OCI-LY7 (cell line): Measurements from ENCODE around the gene BDKRB1. TPM values are rescaled to one million over a fixed set of nuclear protein-coding genes. Genes with fewer than 3 reads are reported as not detected.

Source experiments
- BruUV-seq: library from RNA; stranded (reverse); fragments of 400-500 nt; replicated peaks from 2 replicates; lab custom pipeline; 2021; lab: Mats Ljungman, UMichigan
- CTCF ChIA-PET: fragments of 300-600 bp; sonication (Branson Sonifier 250); formaldehyde crosslinking; loops from one replicate; lab custom pipeline; 2022; ENCODE audit warnings: antibody characterized with exemption; ENCODE audit not compliant: unreplicated experiment; lab: Charles Lee
- POLR2A ChIA-PET: fragments of 300-600 bp; sonication (Branson Sonifier 250); formaldehyde crosslinking; loops from one replicate; lab custom pipeline; 2022; ENCODE audit warnings: antibody characterized with exemption; lab: Charles Lee
- DNase-seq: peaks from one replicate; pipeline ENCODE4 v3.0.0-alpha.2; 2015; ENCODE audit warnings: low spot score
- H2AFZ ChIP-seq: fragments of 200-600 bp; sonication (generic), shearing (Covaris generic); 2 replicates; pipeline ENCODE4 v1.6.1; 2014; ENCODE audit warnings: mild to moderate bottlenecking, antibody characterized with exemption, low read length, moderate library complexity
- H3K27ac ChIP-seq: fragments of 200-600 bp; sonication (generic); 2 replicates; pipeline ENCODE4 v1.5.1; 2014; ENCODE audit warnings: mixed run types, low read depth, mild to moderate bottlenecking, moderate library complexity, low read length, inconsistent platforms; ENCODE audit not compliant: poor library complexity, severe bottlenecking
- H3K36me3 ChIP-seq: fragments of 200-600 bp; sonication (generic); 2 replicates; pipeline ENCODE4 v1.6.1; 2014; ENCODE audit warnings: mild to moderate bottlenecking, antibody characterized with exemption, low read length, moderate library complexity, mixed read lengths; ENCODE audit not compliant: insufficient read depth
- H3K4me1 ChIP-seq: fragments of 200-600 bp; sonication (generic); 2 replicates; pipeline ENCODE4 v1.5.1; 2014; ENCODE audit warnings: mild to moderate bottlenecking, low read length; ENCODE audit not compliant: insufficient read depth, poor library complexity, severe bottlenecking
- H3K4me2 ChIP-seq: fragments of 200-600 bp; sonication (generic); 2 replicates; pipeline ENCODE4 v1.6.1; 2014; ENCODE audit warnings: mild to moderate bottlenecking, low read length
- H3K4me3 ChIP-seq: fragments of 200-600 bp; sonication (generic); 2 replicates; pipeline ENCODE4 v1.5.1; 2014; ENCODE audit warnings: mild to moderate bottlenecking, low read depth, low read length; ENCODE audit not compliant: poor library complexity, severe bottlenecking
- H3K79me2 ChIP-seq: fragments of 200-600 bp; sonication (generic); 2 replicates; pipeline ENCODE4 v1.6.1; 2016; ENCODE audit warnings: low read depth, mild to moderate bottlenecking, low read length, moderate library complexity, mixed read lengths; ENCODE audit not compliant: insufficient read depth
- H3K9me2 ChIP-seq: fragments of 200-600 bp; sonication (generic); 2 replicates; pipeline ENCODE4 v1.6.1; 2016; ENCODE audit warnings: mild to moderate bottlenecking, low read length, mixed read lengths; ENCODE audit not compliant: insufficient read depth
- H3K9me3 ChIP-seq: fragments of 200-600 bp; sonication (generic); 2 replicates; pipeline ENCODE4 v1.6.1; 2014; ENCODE audit warnings: mild to moderate bottlenecking, mixed run types, low read length, mixed read lengths
- H4K20me1 ChIP-seq: fragments of 200-600 bp; sonication (generic); 2 replicates; pipeline ENCODE4 v1.6.1; 2014; ENCODE audit warnings: mild to moderate bottlenecking, antibody characterized with exemption, low read length, moderate library complexity, mixed read lengths; ENCODE audit not compliant: insufficient read depth
- EZH2phosphoT487 ChIP-seq: fragments of 200-600 bp; sonication (generic); IDR thresholded peaks from 2 replicates; pipeline ENCODE4 v1.6.1; 2018; ENCODE audit warnings: low read depth, borderline replicate concordance, mild to moderate bottlenecking, mixed run types, antibody characterized with exemption, low read length, moderate library complexity, mixed read lengths
- intact Hi-C: fragments of 100-400 bp; cut with micrococcal nuclease; formaldehyde crosslinking; loops from one replicate; pipeline ENCODE4 v1.10.0; 2022; ENCODE audit not compliant: unreplicated experiment
- total RNA-seq, 2 experiments: library from RNA; depleted of rRNA in 1 of 2; stranded (reverse); fragments of >200 nt in 1 of 2; shearing (Covaris generic) in 1 of 2; gene quantifications; 2 replicates each; pipeline ENCODE4 v1.2.3, GENCODE V29; 2014 to 2022
- TF ChIP-seq, protein P1 (sequence below): fragments of 200-600 bp; sonication (generic); conservative IDR thresholded peaks from 2 replicates; pipeline ENCODE4 v1.5.1; 2014; ENCODE audit warnings: mild to moderate bottlenecking, antibody characterized with exemption, low read length, moderate library complexity, mixed read lengths

Gene BDKRB1
- total RNA-seq, 2 experiments from 2014 or later, result not detected

DNA sequence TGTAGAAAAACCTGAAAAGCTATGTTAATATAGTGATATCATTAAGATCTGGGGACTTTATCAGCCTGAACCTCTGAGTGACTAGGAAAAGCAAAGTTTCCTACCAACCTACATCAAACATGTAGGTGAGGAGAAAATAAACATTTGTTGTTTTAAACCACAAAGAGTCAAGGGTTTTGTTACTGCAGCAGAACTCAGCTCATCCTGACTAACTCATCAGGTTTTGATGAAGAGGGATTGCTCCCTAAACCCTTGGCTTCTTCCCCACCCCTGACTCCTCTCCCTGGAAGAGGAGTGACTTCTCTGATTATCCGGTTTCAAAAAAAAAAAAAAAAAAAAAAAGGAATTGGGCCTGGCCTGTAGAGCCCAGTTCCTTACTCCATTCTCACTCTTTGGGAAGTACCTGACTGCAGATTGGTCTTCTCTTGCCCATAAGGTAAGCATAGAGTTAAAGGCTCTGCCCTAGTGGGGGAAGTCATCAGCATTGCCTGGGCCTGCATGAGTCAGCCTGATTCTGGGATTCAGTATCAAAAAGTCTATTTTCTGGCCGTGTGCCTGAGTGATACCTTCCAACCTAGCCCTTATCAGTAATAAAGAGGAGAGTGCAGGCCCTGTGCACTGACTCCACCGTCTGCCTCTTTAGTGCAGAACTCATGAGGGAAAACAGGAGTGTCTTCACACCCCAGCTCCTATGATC, 16.9 kb downstream of the BDKRB1 start:
- Histone ChIP-seq H3K9me3 (peaks cover 5% of the 10 kb centered on the region; the same call in 1 of the 2 replicates), H3K27ac (no peak overlapping the region), H2AFZ (no peak overlapping the region), H3K4me2 (no peak overlapping the region), H3K79me2 (no peaks in the 10 kb centered on the region), H3K4me1 (no peaks in the 10 kb centered on the region), H3K4me3 (no peak overlapping the region), H3K36me3 (no peaks in the 10 kb centered on the region), H3K9me2 (no peaks in the 10 kb centered on the region), H4K20me1 (no peaks in the 10 kb centered on the region)
- intact Hi-C loops, result loop anchor here (10.0 kb wide), 1 partner anchor 708 kb away; no protein-coding TSS in a partner anchor
- DNase-seq, result no peak
- POLR2A ChIA-PET, result interaction anchor here (0.7 kb wide), 1 partner anchor 13 kb away, joined by 3 read pairs; no protein-coding TSS in a partner anchor
- TF ChIP-seq EZH2phosphoT487, result no peak
- TF ChIP-seq, protein P1, sequence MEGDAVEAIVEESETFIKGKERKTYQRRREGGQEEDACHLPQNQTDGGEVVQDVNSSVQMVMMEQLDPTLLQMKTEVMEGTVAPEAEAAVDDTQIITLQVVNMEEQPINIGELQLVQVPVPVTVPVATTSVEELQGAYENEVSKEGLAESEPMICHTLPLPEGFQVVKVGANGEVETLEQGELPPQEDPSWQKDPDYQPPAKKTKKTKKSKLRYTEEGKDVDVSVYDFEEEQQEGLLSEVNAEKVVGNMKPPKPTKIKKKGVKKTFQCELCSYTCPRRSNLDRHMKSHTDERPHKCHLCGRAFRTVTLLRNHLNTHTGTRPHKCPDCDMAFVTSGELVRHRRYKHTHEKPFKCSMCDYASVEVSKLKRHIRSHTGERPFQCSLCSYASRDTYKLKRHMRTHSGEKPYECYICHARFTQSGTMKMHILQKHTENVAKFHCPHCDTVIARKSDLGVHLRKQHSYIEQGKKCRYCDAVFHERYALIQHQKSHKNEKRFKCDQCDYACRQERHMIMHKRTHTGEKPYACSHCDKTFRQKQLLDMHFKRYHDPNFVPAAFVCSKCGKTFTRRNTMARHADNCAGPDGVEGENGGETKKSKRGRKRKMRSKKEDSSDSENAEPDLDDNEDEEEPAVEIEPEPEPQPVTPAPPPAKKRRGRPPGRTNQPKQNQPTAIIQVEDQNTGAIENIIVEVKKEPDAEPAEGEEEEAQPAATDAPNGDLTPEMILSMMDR, result no peak
- CTCF ChIA-PET, result no interaction called here
- BruUV-seq, result no TSS peak

DNA sequence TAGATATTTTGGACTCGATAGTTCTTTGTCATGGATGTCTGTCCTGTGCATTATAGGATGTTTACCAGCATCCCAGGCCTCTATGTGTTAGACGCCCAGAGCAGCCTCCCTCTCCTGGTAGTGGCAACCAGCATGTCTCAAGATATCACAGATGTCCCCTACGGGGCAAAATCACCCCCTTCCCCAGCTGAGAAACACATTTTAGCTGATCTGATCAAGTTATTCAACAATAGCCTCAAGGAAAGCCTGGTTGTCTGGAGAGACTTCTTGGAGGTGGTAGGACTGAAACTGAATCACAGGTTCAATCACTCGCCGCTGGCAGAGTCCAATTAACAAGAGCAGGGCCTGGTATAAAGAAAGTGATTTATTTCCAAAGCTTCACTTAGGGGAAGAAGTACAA, 17.6 kb downstream of the BDKRB1 start:
- no peak for TF ChIP-seq EZH2phosphoT487
- TF ChIP-seq, protein P1, result no peak
- H3K4me3 ChIP-seq, result no peak overlapping the region
- H3K9me3 ChIP-seq, result peaks cover 6% of the 10 kb centered on the region; the same call in 1 of the 2 replicates
- DNase-seq, result no peak
- no peaks in the 10 kb centered on the region for H3K36me3 ChIP-seq
- POLR2A ChIA-PET, result no interaction called here
- intact Hi-C loops, result loop anchor here (10.0 kb wide), 1 partner anchor 709 kb away; no protein-coding TSS in a partner anchor
- H3K9me2 ChIP-seq, result no peaks in the 10 kb centered on the region
- H3K27ac ChIP-seq, result no peak overlapping the region
- H3K79me2 ChIP-seq, result no peaks in the 10 kb centered on the region
- no peaks in the 10 kb centered on the region for H4K20me1 ChIP-seq
- no peak overlapping the region for H2AFZ ChIP-seq
- no peak overlapping the region for H3K4me2 ChIP-seq
- CTCF ChIA-PET, result no interaction called here
- no peaks in the 10 kb centered on the region for H3K4me1 ChIP-seq
- no TSS peak for BruUV-seq

DNA sequence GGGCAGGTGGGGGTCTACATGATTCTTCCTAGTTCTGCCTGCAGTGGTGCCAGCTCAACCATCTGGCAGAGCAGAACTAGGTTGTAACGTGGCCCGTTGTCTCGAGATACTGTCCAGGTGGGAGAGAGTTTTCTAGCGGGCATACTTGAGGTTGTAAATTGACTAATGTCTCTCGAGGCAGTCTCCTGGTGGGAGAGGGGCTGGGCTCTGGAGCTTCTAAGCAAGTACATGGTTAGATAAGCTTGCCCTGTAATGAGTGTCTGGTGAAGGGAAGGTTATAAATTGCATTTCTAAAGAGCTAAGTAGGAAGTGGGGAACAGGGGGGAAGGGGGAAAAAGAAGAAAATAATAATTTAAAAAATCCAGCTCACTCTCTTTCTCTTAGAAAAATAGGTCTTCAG, 18.1 kb downstream of the BDKRB1 start:
- Histone ChIP-seq H3K4me2 (no peak overlapping the region), H3K9me2 (no peaks in the 10 kb centered on the region), H4K20me1 (no peaks in the 10 kb centered on the region), H2AFZ (no peak overlapping the region), H3K79me2 (no peaks in the 10 kb centered on the region), H3K27ac (no peak overlapping the region), H3K36me3 (no peaks in the 10 kb centered on the region), H3K4me1 (no peaks in the 10 kb centered on the region), H3K9me3 (peaks cover 6% of the 10 kb centered on the region; the same call in 1 of the 2 replicates), H3K4me3 (no peak overlapping the region)
- no TSS peak for BruUV-seq
- no peak for DNase-seq
- CTCF ChIA-PET, result interaction anchor here (0.6 kb wide), 1 partner anchor 176 kb away, joined by 3 read pairs; no protein-coding TSS in a partner anchor
- TF ChIP-seq, protein P1, result no peak
- no peak for TF ChIP-seq EZH2phosphoT487
- POLR2A ChIA-PET, result interaction anchor here (0.6 kb wide), 1 partner anchor 109 kb away, joined by 4 read pairs; no protein-coding TSS in a partner anchor
- intact Hi-C loops, result loop anchor here (10.0 kb wide), 1 partner anchor 709 kb away; no protein-coding TSS in a partner anchor
